Measurements from ENCODE around the gene NSMF. TPM values are rescaled to one million over a fixed set of nuclear protein-coding genes. Genes with fewer than 3 reads are reported as not detected.
A peak's percentile ranks its signal among the peaks of the same experiment; 100 is the strongest.

Gene NSMF
- total RNA-seq, 1 donor: 22.4 TPM

- peak; percentile 82 for DNase-seq (ENCODE audit: insufficient read length, low spot score, missing footprints)
- Histone ChIP-seq H3K4me3 (ENCODE audit: insufficient read depth, low read length) (no peak overlapping the region), H3K27me3 (ENCODE audit: insufficient read depth, low read length) (no peaks in the 10 kb centered on the region), H3K27ac (ENCODE audit: low read depth, low read length) (no peak overlapping the region), H3K4me1 (ENCODE audit: insufficient read depth, low read length) (peaks cover 4% of the 10 kb centered on the region), H3K4me2 (ENCODE audit: insufficient read depth, low read length) (no peak overlapping the region), H3K36me3 (ENCODE audit: insufficient read depth, low read length) (no peaks in the 10 kb centered on the region), H4K20me1 (ENCODE audit: insufficient read depth, low read length) (no peaks in the 10 kb centered on the region), H3K79me2 (ENCODE audit: insufficient read depth, low read length) (no peaks in the 10 kb centered on the region), H3K9me3 (ENCODE audit: low read depth, low read length) (no peaks in the 10 kb centered on the region), H2AFZ (ENCODE audit: low read length) (no peak overlapping the region)
- TF ChIP-seq, protein P1, sequence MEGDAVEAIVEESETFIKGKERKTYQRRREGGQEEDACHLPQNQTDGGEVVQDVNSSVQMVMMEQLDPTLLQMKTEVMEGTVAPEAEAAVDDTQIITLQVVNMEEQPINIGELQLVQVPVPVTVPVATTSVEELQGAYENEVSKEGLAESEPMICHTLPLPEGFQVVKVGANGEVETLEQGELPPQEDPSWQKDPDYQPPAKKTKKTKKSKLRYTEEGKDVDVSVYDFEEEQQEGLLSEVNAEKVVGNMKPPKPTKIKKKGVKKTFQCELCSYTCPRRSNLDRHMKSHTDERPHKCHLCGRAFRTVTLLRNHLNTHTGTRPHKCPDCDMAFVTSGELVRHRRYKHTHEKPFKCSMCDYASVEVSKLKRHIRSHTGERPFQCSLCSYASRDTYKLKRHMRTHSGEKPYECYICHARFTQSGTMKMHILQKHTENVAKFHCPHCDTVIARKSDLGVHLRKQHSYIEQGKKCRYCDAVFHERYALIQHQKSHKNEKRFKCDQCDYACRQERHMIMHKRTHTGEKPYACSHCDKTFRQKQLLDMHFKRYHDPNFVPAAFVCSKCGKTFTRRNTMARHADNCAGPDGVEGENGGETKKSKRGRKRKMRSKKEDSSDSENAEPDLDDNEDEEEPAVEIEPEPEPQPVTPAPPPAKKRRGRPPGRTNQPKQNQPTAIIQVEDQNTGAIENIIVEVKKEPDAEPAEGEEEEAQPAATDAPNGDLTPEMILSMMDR (IDR thresholded peaks at IDR 0.05; ENCODE audit: extremely low read depth, low read depth, low read length): no peak
Observed at GRCh38 chr9:137427454-137428310, 31.5 kb downstream of the NSMF start.

DNA sequence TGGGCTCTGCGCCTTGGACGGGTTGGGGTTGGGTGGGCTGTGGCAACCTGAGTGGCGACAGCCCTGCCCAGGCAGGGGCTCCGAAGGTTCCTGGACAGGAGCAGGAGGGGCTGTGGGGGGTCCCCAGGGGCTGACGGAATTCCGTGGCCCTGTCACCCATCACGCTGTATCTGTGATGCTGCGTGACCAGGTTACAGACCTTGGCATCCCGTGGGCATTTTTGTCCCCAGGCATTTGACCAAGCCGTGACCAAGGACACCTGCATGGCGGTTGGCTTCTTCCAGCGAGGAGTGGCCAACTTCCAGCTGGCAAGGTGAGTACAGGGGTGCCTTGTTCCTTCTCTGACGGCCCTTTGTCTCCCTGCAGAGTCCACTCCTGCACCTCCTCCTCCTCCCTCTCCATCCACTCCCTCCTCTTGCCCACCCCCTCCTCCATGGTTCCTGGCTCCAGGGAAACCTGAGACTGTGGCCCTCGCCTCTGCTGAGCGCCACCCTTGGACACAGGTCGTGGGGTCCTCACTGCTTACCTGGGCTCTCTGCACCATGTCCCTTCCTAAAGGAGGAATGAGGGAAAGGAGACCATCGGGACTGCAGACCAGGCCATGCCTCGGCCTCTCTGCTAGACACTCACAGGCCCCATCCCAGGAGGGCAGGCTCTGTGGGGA, 33.0 kb downstream of the NSMF start:
- Histone ChIP-seq H3K4me3 (ENCODE audit: insufficient read depth, low read length) (no peak overlapping the region), H3K9me3 (ENCODE audit: low read depth, low read length) (no peaks in the 10 kb centered on the region), H3K27ac (ENCODE audit: low read depth, low read length) (no peak overlapping the region), H4K20me1 (ENCODE audit: insufficient read depth, low read length) (no peaks in the 10 kb centered on the region), H3K36me3 (ENCODE audit: insufficient read depth, low read length) (no peaks in the 10 kb centered on the region), H3K4me2 (ENCODE audit: insufficient read depth, low read length) (no peak overlapping the region), H3K4me1 (ENCODE audit: insufficient read depth, low read length) (peaks cover 12% of the 10 kb centered on the region), H2AFZ (ENCODE audit: low read length) (no peak overlapping the region), H3K27me3 (ENCODE audit: insufficient read depth, low read length) (no peaks in the 10 kb centered on the region), H3K79me2 (ENCODE audit: insufficient read depth, low read length) (peaks cover 13% of the 10 kb centered on the region)
- no peak for DNase-seq (ENCODE audit: insufficient read length, low spot score, missing footprints)
- TF ChIP-seq, protein P1 (IDR thresholded peaks at IDR 0.05; ENCODE audit: extremely low read depth, low read depth, low read length): no peak

DNA sequence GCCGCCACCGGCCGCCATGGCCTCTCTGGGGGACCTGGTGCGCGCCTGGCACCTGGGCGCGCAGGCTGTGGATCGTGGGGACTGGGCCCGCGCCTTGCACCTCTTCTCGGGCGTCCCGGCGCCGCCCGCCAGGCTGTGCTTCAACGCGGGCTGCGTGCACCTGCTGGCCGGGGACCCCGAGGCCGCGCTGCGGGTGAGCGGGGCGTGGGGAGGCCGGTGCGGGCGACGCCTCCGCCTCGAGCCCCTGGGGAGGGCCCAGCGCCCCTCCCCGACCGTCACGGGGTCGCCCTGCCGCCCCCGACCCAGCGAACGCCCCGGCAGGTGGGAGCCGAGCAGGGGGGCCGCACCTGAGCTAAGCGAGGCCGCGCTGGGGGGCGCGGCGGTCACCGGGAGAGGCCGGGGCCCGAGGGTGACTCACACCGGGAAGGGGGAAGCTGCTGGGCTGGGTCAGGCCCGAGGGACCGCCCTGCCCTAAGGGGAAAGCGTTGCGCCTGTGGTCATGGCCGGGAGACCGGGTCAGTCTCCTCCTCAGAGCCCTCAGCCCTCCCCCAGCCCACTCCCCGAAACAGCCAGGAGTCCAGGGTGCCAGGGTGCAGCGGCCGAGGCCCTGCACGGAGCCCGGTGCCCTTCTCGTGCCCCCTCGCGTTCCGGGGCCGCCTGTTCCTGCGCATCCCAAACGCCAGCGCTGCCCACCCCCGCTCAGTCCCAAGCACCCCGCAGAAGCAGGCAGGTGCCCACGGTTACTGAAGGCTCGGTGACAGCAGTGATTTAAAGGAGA, 35.4 kb downstream of the NSMF start:
- H3K9me3 ChIP-seq (ENCODE audit: low read depth, low read length): no peaks in the 10 kb centered on the region
- H3K36me3 ChIP-seq (ENCODE audit: insufficient read depth, low read length): no peaks in the 10 kb centered on the region
- H3K4me3 ChIP-seq (ENCODE audit: insufficient read depth, low read length): peak overlapping the region; percentile 87
- H4K20me1 ChIP-seq (ENCODE audit: insufficient read depth, low read length): no peaks in the 10 kb centered on the region
- no peaks in the 10 kb centered on the region for H3K27me3 ChIP-seq (ENCODE audit: insufficient read depth, low read length)
- TF ChIP-seq, protein P1 (IDR thresholded peaks at IDR 0.05; ENCODE audit: extremely low read depth, low read depth, low read length): no peak
- peak overlapping the region; percentile 74 for H2AFZ ChIP-seq (ENCODE audit: low read length)
- no peak overlapping the region for H3K27ac ChIP-seq (ENCODE audit: low read depth, low read length)
- H3K79me2 ChIP-seq (ENCODE audit: insufficient read depth, low read length): peaks cover 20% of the 10 kb centered on the region
- peaks cover 12% of the 10 kb centered on the region for H3K4me1 ChIP-seq (ENCODE audit: insufficient read depth, low read length)
- H3K4me2 ChIP-seq (ENCODE audit: insufficient read depth, low read length): peak overlapping the region; percentile 69
- DNase-seq (ENCODE audit: insufficient read length, low spot score, missing footprints): peak; percentile 91
